GM23338 (cell line): Measurements from ENCODE around the gene OLFML1. TPM values are rescaled to one million over a fixed set of nuclear protein-coding genes. Genes with fewer than 3 reads are reported as not detected.

ENCODE experiments used
- ATAC-seq: fragments of 200-7000 bp; cut with Tn5 transposase; 3 replicates; pipeline ENCODE4 v1.9.1; 2020
- DNase-seq: peaks from one replicate; pipeline ENCODE4 v3.0.0-alpha.2; 2015; ENCODE audit warnings: low spot score
- H2AFZ ChIP-seq: fragments of 200-600 bp; sonication (generic); 2 replicates; pipeline ENCODE4 v1.8.0; 2016; ENCODE audit warnings: antibody characterized with exemption, mild to moderate bottlenecking, moderate library complexity
- H3F3A ChIP-seq: fragments of 200-600 bp; sonication (generic); replicated peaks from 2 replicates; pipeline ENCODE4 v1.8.0; 2017; ENCODE audit warnings: antibody characterized with exemption, mixed run types, low read depth
- H3K27ac ChIP-seq: fragments of 200-600 bp; sonication (generic); 2 replicates; pipeline ENCODE4 v1.6.1; 2016; ENCODE audit warnings: low read depth
- H3K27me3 ChIP-seq: fragments of 200-600 bp; sonication (generic); 2 replicates; pipeline ENCODE4 v1.8.0; 2016; ENCODE audit warnings: mild to moderate bottlenecking, mixed run types, moderate library complexity; ENCODE audit not compliant: insufficient read depth
- H3K36me3 ChIP-seq: fragments of 200-600 bp; sonication (generic); 2 replicates; pipeline ENCODE4 v1.8.0; 2016; ENCODE audit warnings: mild to moderate bottlenecking; ENCODE audit not compliant: insufficient read depth
- H3K4me1 ChIP-seq: fragments of 200-600 bp; sonication (generic); 2 replicates; pipeline ENCODE4 v1.8.0; 2016; ENCODE audit warnings: mild to moderate bottlenecking, moderate library complexity; ENCODE audit not compliant: insufficient read depth
- H3K4me2 ChIP-seq: fragments of 200-600 bp; sonication (generic); 2 replicates; pipeline ENCODE4 v1.7.1; 2017; ENCODE audit warnings: mixed run types
- H3K4me3 ChIP-seq: fragments of 200-600 bp; sonication (generic); 2 replicates; pipeline ENCODE4 v1.6.1; 2016; ENCODE audit warnings: mixed run types
- H3K79me2 ChIP-seq: fragments of 200-600 bp; sonication (generic); replicated peaks from 2 replicates; pipeline ENCODE4 v1.8.0; 2017; ENCODE audit warnings: mild to moderate bottlenecking; ENCODE audit not compliant: insufficient read depth
- H3K9me2 ChIP-seq: fragments of 200-600 bp; sonication (generic); 2 replicates; pipeline ENCODE4 v1.8.0; 2017; ENCODE audit not compliant: insufficient read depth
- H4K20me1 ChIP-seq: fragments of 200-600 bp; sonication (generic); replicated peaks from 2 replicates; pipeline ENCODE4 v1.8.0; 2017; ENCODE audit warnings: mild to moderate bottlenecking; ENCODE audit not compliant: insufficient read depth
- H3K27ac Mint-ChIP-seq: 2 replicates; pipeline ENCODE4 v1.8.0; 2020; ENCODE audit warnings: inconsistent platforms, mild to moderate bottlenecking, moderate library complexity, mixed read lengths
- H3K27me3 Mint-ChIP-seq: 3 replicates; pipeline ENCODE4 v1.8.0; 2022; ENCODE audit warnings: low read depth, mild to moderate bottlenecking, moderate library complexity, mixed read lengths, inconsistent platforms; ENCODE audit not compliant: insufficient read depth, poor library complexity
- H3K36me3 Mint-ChIP-seq: 3 replicates; pipeline ENCODE4 v1.8.0; 2021; ENCODE audit warnings: low read depth, mild to moderate bottlenecking, inconsistent platforms, moderate library complexity, mixed read lengths
- H3K4me1 Mint-ChIP-seq: 3 replicates; pipeline ENCODE4 v1.8.0; 2020; ENCODE audit warnings: mild to moderate bottlenecking, inconsistent platforms, mixed read lengths
- H3K4me3 Mint-ChIP-seq: 3 replicates; pipeline ENCODE4 v1.8.0; 2021; ENCODE audit warnings: moderate library complexity, mild to moderate bottlenecking, inconsistent platforms, mixed read lengths
- H3K9me3 Mint-ChIP-seq: 3 replicates; pipeline ENCODE4 v1.8.0; 2020; ENCODE audit warnings: moderate library complexity, mild to moderate bottlenecking, inconsistent platforms, mixed read lengths
- CREB1 ChIP-seq: fragments of 250-450 bp; sonication (Bioruptor Pico); IDR thresholded peaks from 2 replicates; pipeline ENCODE4 v1.5.0; 2020; ENCODE audit warnings: low read depth, mild to moderate bottlenecking, moderate library complexity
- CTCF ChIP-seq, 2 experiments: fragments of 200-600 bp in 1 of 2; sonication (generic) in 1 of 2; conservative IDR thresholded peaks; 2 replicates each; pipeline versions ENCODE4 v1.5.1 to v1.6.1; 2016 to 2017; ENCODE audit warnings: antibody characterized with exemption in 2 of 2, low read depth in 2 of 2, mild to moderate bottlenecking in 2 of 2, moderate library complexity in 1 of 2
- ETS1 ChIP-seq: IDR thresholded peaks from 2 replicates; pipeline ENCODE4 v1.6.1; 2016; ENCODE audit warnings: antibody characterized with exemption
- EZH2 ChIP-seq: fragments of 200-600 bp; sonication (generic); IDR thresholded peaks from one replicate; pipeline ENCODE4 v1.8.0; 2017; ENCODE audit warnings: antibody characterized with exemption, mild to moderate bottlenecking, low read depth; ENCODE audit not compliant: unreplicated experiment
- EZH2phosphoT487 ChIP-seq: fragments of 200-600 bp; sonication (generic); IDR thresholded peaks from one replicate; pipeline ENCODE4 v1.8.1; 2018; ENCODE audit warnings: antibody characterized with exemption; ENCODE audit not compliant: unreplicated experiment
- NANOG ChIP-seq: IDR thresholded peaks from 2 replicates; pipeline ENCODE4 v1.6.1; 2016; ENCODE audit warnings: antibody characterized with exemption, borderline replicate concordance
- POLR2AphosphoS5 ChIP-seq: IDR thresholded peaks from 2 replicates; pipeline ENCODE4 v1.6.1; 2016; ENCODE audit warnings: antibody characterized with exemption, low read depth
- REST ChIP-seq: IDR thresholded peaks from one replicate; pipeline ENCODE4 v1.6.1; 2018; ENCODE audit warnings: antibody characterized with exemption; ENCODE audit not compliant: unreplicated experiment
- STAT1 ChIP-seq: IDR thresholded peaks from one replicate; pipeline ENCODE4 v1.6.1; 2016; ENCODE audit warnings: antibody characterized with exemption; ENCODE audit not compliant: unreplicated experiment
- ZNF114 ChIP-seq: fragments of 250-450 bp; sonication (Bioruptor Pico); IDR thresholded peaks from 2 replicates; pipeline ENCODE4 v1.5.0; 2020; ENCODE audit warnings: mild to moderate bottlenecking, moderate library complexity
- ZNF331 ChIP-seq: fragments of 250-450 bp; sonication (Bioruptor Pico); IDR thresholded peaks from 2 replicates; pipeline ENCODE4 v1.5.0; 2020; ENCODE audit warnings: low read depth, mild to moderate bottlenecking, moderate library complexity
- ZNF462 ChIP-seq: fragments of 250-450 bp; sonication (Bioruptor Pico); IDR thresholded peaks from 2 replicates; pipeline ENCODE4 v1.5.0; 2020; ENCODE audit warnings: mild to moderate bottlenecking, moderate library complexity
- polyA plus RNA-seq: library from polyadenylated mRNA; unstranded; fragments of >200 nt; fragmentation: Nextera tagmentation; extraction: Ambion mirVana; gene quantifications from 2 replicates; pipeline ENCODE4 v1.2.1, GENCODE V29; 2016
- total RNA-seq: library from RNA; depleted of rRNA; stranded (reverse); fragments of >200 nt; shearing (Covaris generic); gene quantifications from 2 replicates; pipeline ENCODE4 v1.2.3, GENCODE V29; 2014

Gene OLFML1
- total and polyA plus RNA-seq, 2 experiments from 2014 or later: 0.21 TPM; not detected in 1

- Histone ChIP-seq H3K4me3 (no peak overlapping the region), H3K27me3 (no peaks in the 10 kb centered on the region), H3K27ac (no peak overlapping the region), H3K9me2 (peaks cover 4% of the 10 kb centered on the region; the same call in 1 of the 2 replicates), H3K79me2 (no peaks in the 10 kb centered on the region), H4K20me1 (no peaks in the 10 kb centered on the region), H3F3A (no peaks in the 10 kb centered on the region), H3K4me2 (no peak overlapping the region), H2AFZ (no peak overlapping the region), H3K36me3 (no peaks in the 10 kb centered on the region), H3K4me1 (no peaks in the 10 kb centered on the region)
- Mint-ChIP-seq H3K36me3 (no peaks in the 10 kb centered on the region), H3K4me3 (no peak overlapping the region), H3K9me3 (no peaks in the 10 kb centered on the region; the same call in 2 of the 3 replicates), H3K4me1 (no peaks in the 10 kb centered on the region), H3K27ac (no peak overlapping the region), H3K27me3 (peaks cover 7% of the 10 kb centered on the region)
- TF ChIP-seq CREB1 (CRISPR knock-in tag): no peak
- no peak for TF ChIP-seq ZNF462
- TF ChIP-seq EZH2phosphoT487: no peak
- no peak for TF ChIP-seq CTCF (conservative IDR thresholded peaks at IDR 0.05; ENCODE audit: low read depth in 2 of 2)
- no peak for TF ChIP-seq POLR2AphosphoS5
- TF ChIP-seq STAT1: no peak
- TF ChIP-seq REST: no peak
- no peak for TF ChIP-seq ETS1
- TF ChIP-seq EZH2: no peak
- TF ChIP-seq NANOG: no peak
- TF ChIP-seq ZNF114: no peak
- no peak for TF ChIP-seq ZNF331
- no peak for ATAC-seq
- no peak for DNase-seq
Observed at GRCh38 chr11:7462706-7463105, 22.6 kb upstream of the OLFML1 start.
